ENCODE results near the gene TMEM106C. TPM values are rescaled to one million over a fixed set of nuclear protein-coding genes. Genes with fewer than 3 reads are reported as not detected.
"Not testable (repeated sequence)": the region's sequence is repeated elsewhere in the genome, so short reads cannot be mapped to it uniquely, and the experiment has no call there.

Gene TMEM106C
- total RNA-seq, 1 donor from 2014 or later = 45.4 TPM

DNA sequence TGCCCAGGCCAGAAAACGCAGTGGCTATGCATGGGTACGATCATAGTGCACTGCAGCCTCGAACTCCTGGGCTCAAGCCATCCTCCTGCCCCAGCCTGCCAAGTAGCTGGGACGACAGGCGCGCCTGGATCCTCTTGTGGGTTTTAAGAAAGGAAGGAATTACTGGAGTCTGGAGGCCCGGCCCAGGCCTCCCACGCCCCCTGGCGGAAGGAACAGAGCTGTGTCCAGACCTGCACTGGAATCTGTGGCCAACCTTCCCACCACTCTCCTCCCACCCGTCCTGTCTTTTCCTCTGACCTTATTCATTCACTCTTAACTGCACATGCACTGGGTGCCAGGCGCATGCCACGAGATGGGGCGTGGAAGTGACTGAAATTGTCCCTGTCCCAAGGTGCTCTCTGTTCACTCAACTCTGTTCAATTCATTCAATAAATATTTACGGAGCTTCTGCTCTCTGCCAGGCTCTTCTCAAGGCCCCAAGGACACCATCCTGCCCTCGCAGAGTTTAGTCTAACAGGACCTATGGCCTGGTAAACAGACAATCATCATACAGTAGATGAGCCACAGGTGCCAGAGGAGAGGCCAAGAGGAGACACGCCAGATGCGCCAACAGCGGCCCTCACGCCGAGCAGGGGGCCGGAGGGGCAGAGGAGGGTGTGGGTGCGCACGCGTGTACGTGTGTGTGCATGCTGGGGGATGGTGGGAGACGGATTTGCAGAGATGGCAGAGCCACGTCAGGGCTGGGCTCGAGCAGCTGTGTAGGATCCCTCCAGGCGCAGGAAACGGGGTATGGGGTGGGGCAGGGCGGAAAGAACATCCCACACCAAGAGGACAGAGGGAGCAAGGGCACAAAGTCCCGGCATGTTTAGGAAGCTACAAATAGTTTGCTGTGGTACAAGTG lies 13.7 kb upstream of the TMEM106C start:
- peak; percentile 83 for ATAC-seq

DNA sequence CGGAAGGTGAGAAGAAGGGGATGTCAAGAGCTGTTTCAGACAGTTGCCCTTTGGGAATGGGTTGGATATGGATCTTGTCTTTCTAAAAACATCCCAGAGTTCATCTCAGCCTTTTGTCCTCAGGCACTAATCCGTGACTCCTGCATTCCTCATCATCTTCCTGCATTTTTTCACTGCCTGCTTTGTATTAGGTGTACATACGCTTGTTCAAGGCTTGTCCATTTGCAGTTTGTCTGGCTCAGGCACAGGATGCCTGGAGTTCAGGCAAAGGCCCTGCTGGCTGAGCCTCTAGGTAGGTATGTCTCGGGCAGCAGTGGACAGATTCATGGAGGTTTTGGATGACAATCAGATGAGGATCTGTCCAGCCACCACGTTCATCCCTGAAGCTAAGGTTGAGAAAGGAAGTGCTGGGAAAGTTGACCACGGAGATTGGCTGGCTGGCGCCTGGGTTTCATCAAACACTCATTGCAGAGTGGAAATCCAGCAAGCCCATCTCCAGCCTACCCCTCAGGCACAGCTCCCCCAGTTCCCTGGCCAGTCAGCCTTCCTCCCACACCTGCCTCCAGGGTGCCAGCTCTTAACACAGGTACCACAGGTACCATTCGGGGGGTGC lies 12.4 kb upstream of the TMEM106C start:
- ATAC-seq = no peak

GRCh38 chr12:47954058-47954457 lies 9.3 kb upstream of the TMEM106C start:
- ATAC-seq = peak; percentile 30

- no peak for ATAC-seq
These were observed 8.8 kb upstream of the TMEM106C start for GRCh38 chr12:47954467-47955045.

DNA sequence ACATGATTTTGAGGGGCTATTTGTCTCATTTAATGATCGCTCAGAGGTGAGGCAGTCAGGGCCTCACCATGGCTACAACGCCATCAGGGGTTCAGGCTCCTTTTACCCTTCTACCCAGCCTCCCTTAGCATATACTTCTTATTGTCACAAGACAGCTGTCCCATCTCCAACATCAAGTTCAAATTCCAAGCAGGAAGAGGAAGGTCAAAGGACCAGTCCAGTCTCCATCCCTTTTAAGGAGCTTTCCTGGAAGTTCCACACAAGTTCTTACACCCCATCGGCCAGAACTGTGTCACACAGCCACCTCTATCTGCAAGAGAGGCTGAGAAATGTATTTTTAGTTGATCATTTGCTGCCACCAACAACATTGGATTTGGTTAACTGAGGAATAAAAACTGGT lies 8.3 kb upstream of the TMEM106C start:
- no peak for ATAC-seq

- not testable (repeated sequence) for ATAC-seq
These were observed 5.7 kb upstream of the TMEM106C start for GRCh38 chr12:47957671-47958070.

DNA sequence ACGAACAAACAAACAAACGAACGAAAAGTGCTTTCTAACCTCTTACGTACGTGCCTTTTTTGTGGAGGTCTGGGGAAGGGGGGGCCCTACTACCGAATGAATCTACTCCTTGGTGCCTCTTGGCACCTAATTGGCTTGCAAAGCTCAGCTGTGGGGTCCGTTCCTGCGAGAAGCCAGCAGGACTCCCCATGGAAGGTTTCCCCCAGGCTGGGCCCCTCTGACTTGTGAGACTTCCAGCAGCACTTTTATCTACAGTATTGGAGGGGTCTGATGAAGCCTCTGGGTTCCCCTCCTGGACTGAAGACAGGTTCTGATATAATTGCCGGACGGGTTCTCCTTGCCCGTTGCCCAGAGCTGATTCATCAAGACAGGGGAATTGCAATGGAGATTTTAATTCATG lies 1.2 kb upstream of the TMEM106C start:
- ATAC-seq = no peak

- ATAC-seq = no peak
These were observed 821 bp downstream of the TMEM106C start for GRCh38 chr12:47964106-47964728.

DNA sequence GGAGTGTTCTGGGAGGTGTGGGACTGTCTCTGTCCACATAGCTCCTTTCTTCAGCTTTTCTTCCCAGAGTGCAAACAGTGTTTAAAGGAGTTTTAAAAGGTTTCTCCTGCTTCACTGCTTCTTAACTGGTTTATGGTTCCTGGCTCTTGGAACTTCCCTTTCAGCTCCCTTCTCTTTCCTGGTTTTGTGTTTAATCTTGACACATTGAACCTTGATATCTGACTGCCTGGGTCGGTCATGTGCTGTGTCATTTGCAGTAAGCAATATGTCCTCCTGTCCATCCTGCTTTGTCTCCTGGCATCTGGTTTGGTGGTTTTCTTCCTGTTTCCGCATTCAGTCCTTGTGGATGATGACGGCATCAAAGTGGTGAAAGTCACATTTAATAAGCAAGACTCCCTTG lies 2.2 kb downstream of the TMEM106C start:
- ATAC-seq = no peak

GRCh38 chr12:47967461-47968321 lies 4.3 kb downstream of the TMEM106C start:
- ATAC-seq = no peak

GRCh38 chr12:47969845-47970244 lies 6.4 kb downstream of the TMEM106C start:
- ATAC-seq = no peak

GRCh38 chr12:47970843-47971242 lies 7.4 kb downstream of the TMEM106C start:
- ATAC-seq = no peak

DNA sequence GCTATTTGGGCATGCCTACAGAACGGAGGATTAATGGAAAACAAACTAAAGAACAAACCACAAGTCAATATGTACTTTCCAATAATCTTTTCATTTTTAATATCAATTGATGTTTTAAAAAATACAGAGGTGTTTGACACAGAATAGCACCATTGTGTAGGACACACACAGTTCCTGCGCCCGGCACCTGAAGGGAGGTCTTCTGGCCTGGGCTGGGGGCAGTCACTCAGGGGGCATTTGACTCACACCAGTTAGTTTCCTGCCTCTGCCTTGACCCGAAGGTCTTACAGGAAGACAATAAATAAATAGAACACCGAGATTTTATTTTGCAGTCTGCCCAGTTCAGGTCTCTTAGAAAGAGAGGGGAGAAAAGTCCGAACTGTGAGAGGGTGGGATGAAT lies 9.5 kb downstream of the TMEM106C start:
- no peak for ATAC-seq

DNA sequence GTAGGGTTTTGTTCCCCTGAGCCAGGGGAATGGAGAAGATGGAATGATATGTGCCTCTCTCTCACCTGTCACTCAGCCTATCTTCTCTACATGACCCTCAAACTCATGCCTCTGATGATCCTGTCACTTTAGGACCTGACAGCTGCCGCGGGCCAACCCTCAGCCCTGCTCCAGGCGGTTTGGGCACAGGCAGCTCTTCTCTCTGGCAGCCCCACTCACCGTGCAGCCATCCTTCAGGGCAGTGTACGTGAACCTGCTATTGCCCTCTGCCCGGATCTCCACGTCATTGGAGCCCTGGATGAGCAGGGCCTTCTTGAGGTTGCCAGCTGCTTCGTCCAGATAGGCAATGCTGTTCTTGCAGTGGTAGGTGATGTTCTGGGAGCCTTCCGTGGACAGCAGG lies 10.5 kb downstream of the TMEM106C start:
- no peak for ATAC-seq

DNA sequence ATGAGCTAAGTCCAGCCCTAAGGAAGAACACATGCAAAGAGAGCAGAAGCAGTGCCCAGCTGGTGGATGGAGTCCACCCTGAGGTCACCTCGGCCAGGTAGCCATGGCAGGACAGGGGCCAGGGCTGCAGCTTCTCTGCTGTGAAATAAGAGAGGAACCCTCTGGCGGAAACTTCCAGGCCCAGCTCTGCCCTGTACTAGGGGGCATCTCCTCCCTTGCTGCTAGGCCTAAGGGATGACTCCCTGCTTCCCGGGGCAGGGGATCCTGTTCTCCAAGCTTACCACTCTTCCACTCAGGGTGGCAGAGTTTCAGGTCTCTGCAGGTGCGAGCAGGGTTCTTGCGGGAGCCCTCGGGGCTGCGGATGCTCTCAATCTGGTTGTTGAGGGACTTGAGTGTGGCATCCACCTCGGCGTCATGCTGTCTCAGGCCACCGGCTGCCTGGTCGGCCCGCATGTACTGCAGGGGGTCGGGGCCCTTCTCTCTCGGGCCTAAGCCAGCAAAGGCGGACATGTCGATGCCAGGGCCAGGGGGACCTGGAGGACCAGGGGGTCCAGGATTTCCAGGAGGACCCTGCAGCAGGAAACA lies 11.7 kb downstream of the TMEM106C start:
- no peak for ATAC-seq

DNA sequence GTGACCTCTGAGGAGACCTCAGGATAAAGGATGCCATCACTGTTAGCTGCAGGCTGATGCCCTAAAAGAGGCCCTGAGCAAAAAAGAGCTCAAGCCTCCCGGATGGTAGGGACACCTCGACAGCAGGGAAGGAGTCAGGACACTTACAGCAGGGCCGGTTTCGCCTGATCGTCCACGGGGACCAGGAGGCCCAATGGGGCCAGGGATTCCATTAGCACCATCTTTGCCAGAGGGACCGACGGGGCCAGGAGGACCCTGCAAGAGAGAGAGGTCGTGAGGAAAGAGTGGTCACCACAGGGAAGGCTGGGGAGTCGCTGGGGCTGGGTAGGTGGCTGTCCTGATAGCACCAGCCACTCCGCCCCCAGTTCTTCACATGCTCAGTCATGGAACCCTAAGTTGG lies 12.4 kb downstream of the TMEM106C start:
- ATAC-seq = no peak

DNA sequence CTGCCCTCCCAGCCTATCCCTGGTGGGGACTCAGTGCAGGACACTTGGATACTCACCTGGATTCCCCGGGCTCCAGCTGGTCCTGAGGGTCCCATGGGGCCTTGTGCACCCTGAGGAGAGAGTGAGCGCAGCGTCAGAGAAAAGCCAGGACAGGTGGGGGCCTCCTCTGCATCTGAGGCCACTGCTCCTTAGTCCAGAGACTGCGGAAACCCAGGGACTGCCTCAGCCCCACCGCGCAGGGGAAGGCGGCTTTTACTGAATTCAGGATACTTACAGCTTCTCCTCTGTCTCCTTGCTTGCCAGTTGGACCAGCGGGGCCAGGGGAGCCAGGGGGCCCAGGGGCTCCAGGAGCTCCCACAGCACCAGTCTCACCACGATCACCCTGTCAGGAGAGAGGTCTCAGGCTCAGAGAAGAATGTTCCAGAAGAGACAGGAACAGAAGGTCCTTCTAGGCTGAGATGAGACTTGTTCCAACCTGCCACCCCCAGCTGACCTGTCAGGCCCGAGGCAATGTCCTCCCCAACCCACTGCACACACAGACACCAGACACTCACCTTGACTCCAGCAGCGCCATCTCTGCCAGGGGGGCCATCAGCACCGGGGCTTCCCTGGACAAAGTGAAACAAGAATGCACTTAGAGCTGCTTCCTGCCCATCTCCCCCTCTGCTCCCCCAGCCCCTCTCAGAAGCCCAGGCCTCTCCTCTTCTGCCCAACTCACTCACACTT lies 13.8 kb downstream of the TMEM106C start:
- no peak for ATAC-seq

DNA sequence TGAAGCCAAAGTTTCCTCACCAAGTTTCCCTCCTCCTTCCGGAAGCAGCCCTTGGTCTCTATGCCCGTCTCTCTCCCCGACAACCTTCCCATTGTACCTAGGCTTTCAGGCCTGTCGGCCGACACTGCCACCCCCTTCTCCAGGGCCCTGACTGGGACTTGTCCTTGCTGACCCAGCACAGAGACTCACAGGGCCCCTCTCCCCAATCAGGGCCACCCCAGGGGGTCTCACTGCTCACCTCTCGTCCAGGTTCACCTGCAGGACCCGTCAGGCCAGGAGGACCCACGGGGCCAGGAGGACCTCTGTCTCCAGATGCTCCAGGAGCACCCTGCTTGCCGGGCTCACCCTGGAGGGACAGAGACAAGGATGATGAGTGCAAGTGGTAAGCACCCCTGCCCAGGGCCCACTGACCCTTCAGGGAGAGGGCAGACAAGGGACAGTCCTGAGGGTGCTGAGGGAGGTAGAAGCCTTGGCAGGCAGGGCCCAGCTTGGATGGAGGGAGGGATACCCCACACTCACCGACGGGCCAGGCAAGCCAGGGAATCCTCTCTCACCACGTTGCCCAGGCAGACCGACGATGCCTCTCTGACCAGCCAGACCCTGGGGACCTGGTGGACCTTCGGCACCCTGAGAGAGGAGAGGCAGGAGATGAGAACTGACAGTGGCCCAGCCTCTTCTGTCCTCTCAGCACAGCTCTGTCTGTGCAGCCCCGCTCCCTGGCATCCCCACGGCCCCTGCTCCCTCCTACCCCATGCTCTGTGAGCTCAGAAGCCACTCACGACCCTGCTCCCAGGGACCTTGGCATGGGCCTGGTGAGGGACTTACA lies 14.6 kb downstream of the TMEM106C start:
- ATAC-seq = no peak

DNA sequence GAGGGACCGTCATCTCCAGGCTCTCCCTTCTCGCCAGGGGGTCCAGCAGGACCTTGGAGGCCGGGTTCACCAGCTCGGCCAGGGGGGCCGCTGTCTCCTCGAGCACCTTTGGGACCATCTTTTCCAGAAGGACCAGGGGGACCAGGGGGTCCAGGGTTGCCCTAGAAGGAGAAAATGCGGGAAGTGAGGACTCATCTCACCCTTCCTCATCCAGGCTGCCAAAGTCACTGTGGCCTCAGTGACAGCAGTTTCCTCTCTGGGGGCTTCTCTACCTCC lies 15.1 kb downstream of the TMEM106C start:
- ATAC-seq = no peak

DNA sequence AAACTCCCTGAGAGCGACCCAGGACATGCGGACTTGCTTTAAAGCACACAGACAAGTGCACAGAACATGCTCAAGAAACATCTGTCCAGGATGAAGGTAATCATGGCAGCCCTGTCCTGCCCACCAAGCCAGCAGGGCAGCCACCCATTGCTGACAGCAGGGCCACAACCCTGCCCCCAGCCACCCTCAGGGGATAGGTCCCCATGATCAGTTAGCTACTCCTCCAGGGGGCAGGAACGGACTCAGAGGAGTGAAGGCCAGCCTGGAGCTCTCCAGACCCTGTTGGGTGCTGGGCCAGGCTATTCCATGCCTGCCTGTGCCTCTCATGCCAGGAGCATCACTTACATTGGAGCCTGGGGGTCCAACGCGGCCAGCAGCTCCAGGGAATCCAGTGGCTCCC lies 15.8 kb downstream of the TMEM106C start:
- ATAC-seq = no peak

GRCh38 chr12:47979686-47980085 lies 16.3 kb downstream of the TMEM106C start:
- ATAC-seq = no peak

All from esophagus mucosa (tissue), 1 donor.